IMR-90 (cell line): Measurements from ENCODE around the gene ARHGEF2. TPM values are rescaled to one million over a fixed set of nuclear protein-coding genes. Genes with fewer than 3 reads are reported as not detected.

Experiments
- ATAC-seq: fragments of 200-7000 bp; cut with Tn5 transposase; 2 replicates; pipeline ENCODE4 v1.9.1; 2020; ENCODE audit warnings: low read depth, mild to moderate bottlenecking, moderate library complexity
- BruUV-seq: library from RNA; stranded (reverse); fragments of 400-500 nt; replicated peaks from 2 replicates; lab custom pipeline; 2021; lab: Mats Ljungman, UMichigan
- CTCF ChIA-PET: fragments of 300-600 bp; formaldehyde crosslinking; extraction: SDS; loops from one replicate; lab custom pipeline; 2021; ENCODE audit warnings: antibody characterized with exemption; lab: Yijun Ruan, JAX
- POLR2A ChIA-PET: fragments of 300-600 bp; sonication (Branson Sonifier 250); formaldehyde crosslinking; loops from one replicate; lab custom pipeline; 2022; ENCODE audit warnings: antibody characterized with exemption; ENCODE audit not compliant: unreplicated experiment; lab: Charles Lee
- DNase-seq: peaks from one replicate; pipeline ENCODE4 v3.0.0; 2013
- H2AFZ ChIP-seq: replicated peaks from 2 replicates; pipeline ENCODE3; 2013; ENCODE audit warnings: low read length, mild to moderate bottlenecking; ENCODE audit not compliant: poor library complexity
- H2AK5ac ChIP-seq: 2 replicates; pipeline ENCODE4 v1.6.1; 2013; ENCODE audit warnings: low read depth, low read length, inconsistent platforms
- H2AK9ac ChIP-seq: replicated peaks from 2 replicates; pipeline ENCODE3; 2013; ENCODE audit warnings: mild to moderate bottlenecking, low read depth, low read length, moderate library complexity; ENCODE audit not compliant: poor library complexity
- H2BK120ac ChIP-seq: 2 replicates; pipeline ENCODE4 v1.6.1; 2013; ENCODE audit warnings: low read depth, low read length, inconsistent platforms
- H2BK15ac ChIP-seq: 3 replicates; pipeline ENCODE4 v1.6.1; 2013; ENCODE audit warnings: low read depth, low read length, inconsistent platforms
- H2BK20ac ChIP-seq: 2 replicates; pipeline ENCODE4 v1.6.1; 2013; ENCODE audit warnings: low read depth, mild to moderate bottlenecking, inconsistent platforms, low read length, moderate library complexity
- H2BK5ac ChIP-seq: 2 replicates; pipeline ENCODE4 v1.6.1; 2013; ENCODE audit warnings: mild to moderate bottlenecking, low read depth, low read length, inconsistent platforms; ENCODE audit not compliant: poor library complexity, severe bottlenecking
- H3K14ac ChIP-seq: replicated peaks from 2 replicates; pipeline ENCODE4 v1.6.1; 2013; ENCODE audit warnings: low read depth, low read length, inconsistent platforms
- H3K18ac ChIP-seq: 2 replicates; pipeline ENCODE4 v1.6.1; 2013; ENCODE audit warnings: low read depth, low read length, control low read depth
- H3K23ac ChIP-seq: 2 replicates; pipeline ENCODE4 v1.6.1; 2013; ENCODE audit warnings: low read depth, low read length, inconsistent platforms
- H3K27ac ChIP-seq: 2 replicates; pipeline ENCODE4 v1.5.1; 2013; ENCODE audit warnings: mild to moderate bottlenecking, control low read depth, low read length; ENCODE audit not compliant: insufficient read depth
- H3K27me3 ChIP-seq: 2 replicates; pipeline ENCODE4 v1.6.1; 2013; ENCODE audit warnings: low read length; ENCODE audit not compliant: control insufficient read depth, insufficient read depth
- H3K36me3 ChIP-seq: 2 replicates; pipeline ENCODE4 v1.6.1; 2013; ENCODE audit warnings: low read length, mixed read lengths; ENCODE audit not compliant: control insufficient read depth, insufficient read depth
- H3K4ac ChIP-seq: 2 replicates; pipeline ENCODE4 v1.6.1; 2013; ENCODE audit warnings: low read depth, low read length, inconsistent platforms
- H3K4me1 ChIP-seq: 2 replicates; pipeline ENCODE4 v1.6.1; 2013; ENCODE audit warnings: low read length, mixed read lengths; ENCODE audit not compliant: control insufficient read depth, insufficient read depth
- H3K4me2 ChIP-seq: 2 replicates; pipeline ENCODE4 v1.6.1; 2013; ENCODE audit warnings: low read depth, mild to moderate bottlenecking, control low read depth, low read length, moderate library complexity
- H3K4me3 ChIP-seq: 2 replicates; pipeline ENCODE4 v1.5.1; 2013; ENCODE audit warnings: low read depth, mild to moderate bottlenecking, control low read depth, low read length, moderate library complexity; ENCODE audit not compliant: insufficient read depth
- H3K56ac ChIP-seq: 2 replicates; pipeline ENCODE4 v1.6.1; 2013; ENCODE audit warnings: low read length, inconsistent platforms; ENCODE audit not compliant: insufficient read depth; ENCODE audit errors: extremely low read depth
- H3K79me1 ChIP-seq, 2 experiments: 2 replicates each; pipeline ENCODE4 v1.6.1; 2013; ENCODE audit warnings: low read length in 2 of 2, inconsistent platforms in 1 of 2, low read depth in 1 of 2
- H3K9ac ChIP-seq: 2 replicates; pipeline ENCODE4 v1.6.1; 2013; ENCODE audit warnings: low read depth, low read length, control low read depth
- H3K9me1 ChIP-seq: 2 replicates; pipeline ENCODE4 v1.6.1; 2013; ENCODE audit warnings: low read length, inconsistent platforms; ENCODE audit not compliant: insufficient read depth
- H3K9me3 ChIP-seq: 2 replicates; pipeline ENCODE4 v1.6.1; 2013; ENCODE audit warnings: low read length; ENCODE audit not compliant: control insufficient read depth, insufficient read depth
- H4K20me1 ChIP-seq: 2 replicates; pipeline ENCODE4 v1.6.1; 2013; ENCODE audit warnings: low read length, inconsistent platforms; ENCODE audit not compliant: insufficient read depth
- H4K5ac ChIP-seq: 2 replicates; pipeline ENCODE4 v1.6.1; 2013; ENCODE audit warnings: mild to moderate bottlenecking, low read depth, low read length, control low read depth
- H4K8ac ChIP-seq, 2 experiments: 2 replicates each; pipeline ENCODE4 v1.6.1; 2013; ENCODE audit warnings: low read depth in 2 of 2, low read length in 2 of 2, control low read depth in 1 of 2, inconsistent platforms in 1 of 2
- H4K91ac ChIP-seq: 2 replicates; pipeline ENCODE4 v1.6.1; 2013; ENCODE audit warnings: low read depth, low read length, inconsistent platforms; ENCODE audit not compliant: insufficient read depth
- BHLHE40 ChIP-seq: fragments of 150-350 bp; IDR thresholded peaks from 2 replicates; pipeline ENCODE4 v1.6.1; 2016; ENCODE audit warnings: mild to moderate bottlenecking, low read depth, low read length
- CEBPB ChIP-seq: IDR thresholded peaks from 2 replicates; pipeline ENCODE4 v1.6.1; 2012; ENCODE audit warnings: low read depth, low read length, improper control_type of control experiment
- CHD1 ChIP-seq: IDR thresholded peaks from 2 replicates; pipeline ENCODE4 v1.6.1; 2012; ENCODE audit warnings: low read depth, low read length, improper control_type of control experiment
- CTCF ChIP-seq: conservative IDR thresholded peaks from 2 replicates; pipeline ENCODE4 v1.5.1; 2012; ENCODE audit warnings: mild to moderate bottlenecking, low read depth, low read length, improper control_type of control experiment
- ELK1 ChIP-seq: fragments of 150-350 bp; IDR thresholded peaks from 2 replicates; pipeline ENCODE4 v1.6.1; 2016; ENCODE audit warnings: low read depth, mild to moderate bottlenecking, low read length, moderate library complexity, borderline replicate concordance
- FOS ChIP-seq: fragments of 150-350 bp; IDR thresholded peaks from 2 replicates; pipeline ENCODE4 v1.6.1; 2016; ENCODE audit warnings: low read depth, low read length
- MAFK ChIP-seq: IDR thresholded peaks from 2 replicates; pipeline ENCODE4 v1.6.1; 2012; ENCODE audit warnings: low read depth, low read length, improper control_type of control experiment
- MAZ ChIP-seq: IDR thresholded peaks from 2 replicates; pipeline ENCODE4 v1.6.1; 2012; ENCODE audit warnings: low read depth, mild to moderate bottlenecking, low read length, improper control_type of control experiment, moderate library complexity, borderline replicate concordance
- MXI1 ChIP-seq: IDR thresholded peaks from 2 replicates; pipeline ENCODE4 v1.6.1; 2012; ENCODE audit warnings: low read depth, mild to moderate bottlenecking, low read length, moderate library complexity, borderline replicate concordance
- NFE2L2 ChIP-seq: fragments of 150-350 bp; IDR thresholded peaks from 2 replicates; pipeline ENCODE4 v1.6.1; 2016; ENCODE audit warnings: low read depth, mild to moderate bottlenecking, low read length
- POLR2A ChIP-seq: IDR thresholded peaks from 2 replicates; pipeline ENCODE4 v1.6.1; 2012; ENCODE audit warnings: mild to moderate bottlenecking, low read depth, low read length
- RAD21 ChIP-seq: IDR thresholded peaks from 2 replicates; pipeline ENCODE4 v1.6.1; 2012; ENCODE audit warnings: low read length, improper control_type of control experiment
- RCOR1 ChIP-seq: IDR thresholded peaks from 2 replicates; pipeline ENCODE4 v1.6.1; 2012; ENCODE audit warnings: mild to moderate bottlenecking, low read length, improper control_type of control experiment; ENCODE audit not compliant: insufficient replicate concordance
- RFX5 ChIP-seq: IDR thresholded peaks from 2 replicates; pipeline ENCODE4 v1.8.0; 2012; ENCODE audit warnings: low read depth, mild to moderate bottlenecking, low read length, moderate library complexity
- SMC3 ChIP-seq: fragments of 150-350 bp; IDR thresholded peaks from 2 replicates; pipeline ENCODE4 v1.6.1; 2016; ENCODE audit warnings: low read depth, mild to moderate bottlenecking, antibody characterized with exemption, low read length, moderate library complexity
- USF2 ChIP-seq: fragments of 150-350 bp; IDR thresholded peaks from 2 replicates; pipeline ENCODE4 v1.6.1; 2017; ENCODE audit warnings: mild to moderate bottlenecking, antibody characterized with exemption, low read length, low read depth
- WGBS, 2 experiments: methylation state at CpG; one replicate each; pipeline versions ENCODE4 v1.1.5 to v1.1.7; 2013; ENCODE audit warnings: missing lambda C conversion rate in 2 of 2; ENCODE audit not compliant: insufficient read length in 1 of 2; ENCODE audit errors: extremely low coverage in 2 of 2; 5-methylcytosine and 5-hydroxymethylcytosine counted together
- dilution Hi-C: fragments of 300-500 bp; cut with HindIII; formaldehyde crosslinking; loops from one replicate; pipeline ENCODE4 v1.14.3; 2018; ENCODE audit warnings: low sequenced_read_pairs; ENCODE audit not compliant: unreplicated experiment
- in situ Hi-C: fragments of 300-500 bp; cut with MboI; formaldehyde crosslinking; loops from 3 replicates; pipeline ENCODE4 v1.14.3; 2019; ENCODE audit warnings: low sequenced_read_pairs, inconsistent platforms, mixed read lengths
- intact Hi-C: fragments of 100-400 bp; cut with micrococcal nuclease; formaldehyde crosslinking; loops from 2 replicates; pipeline ENCODE4 v1.10.0; 2022
- polyA plus RNA-seq, 3 experiments: library from polyadenylated mRNA; depleted of rRNA; stranded (reverse); fragments of >200 nt; gene quantifications; 2 replicates each; pipeline ENCODE4 v1.2.3, GENCODE V29; 2012; ENCODE audit warnings: low replicate concordance in 1 of 3
- total RNA-seq: library from RNA; depleted of rRNA; stranded (reverse); fragments of >200 nt; gene quantifications from 2 replicates; pipeline ENCODE4 v1.2.3, GENCODE V29; 2012

ARHGEF2 gene
- total and polyA plus RNA-seq, 2 of the 4 experiments (the other 2 are of a cell fraction), result 91.8 to 117 TPM

- Histone ChIP-seq H3K4me3 (no peak overlapping the region), H3K9me1 (no peaks in the 10 kb centered on the region), H3K23ac (no peak overlapping the region), H2BK20ac (no peak overlapping the region), H3K36me3 (peaks cover 16% of the 10 kb centered on the region), H4K5ac (no peak overlapping the region), H3K56ac (no peak overlapping the region), H2AK9ac (no peak overlapping the region), H3K27me3 (no peaks in the 10 kb centered on the region), H4K8ac (no peak overlapping the region), H3K4ac (no peak overlapping the region), H3K9me3 (no peaks in the 10 kb centered on the region), H2BK15ac (no peak overlapping the region), H2AK5ac (no peak overlapping the region), H2BK5ac (no peak overlapping the region), H3K9ac (no peak overlapping the region), H4K20me1 (no peaks in the 10 kb centered on the region; the same call in 1 of the 2 replicates), H3K4me1 (peaks cover 5% of the 10 kb centered on the region; the same call in 1 of the 2 replicates), H3K4me2 (no peak overlapping the region), H4K91ac (no peak overlapping the region), H2BK120ac (no peak overlapping the region), H3K18ac (no peak overlapping the region), H3K27ac (no peak overlapping the region), H3K14ac (no peak overlapping the region), H3K79me1 (no peaks in the 10 kb centered on the region; a peak in 1 of 4 replicates), H2AFZ (no peak overlapping the region)
- TF ChIP-seq SMC3 (no peak), RAD21 (no peak), RFX5 (no peak), ELK1 (no peak), FOS (no peak), MXI1 (no peak), CTCF (no peak), USF2 (no peak), NFE2L2 (no peak), CHD1 (no peak), CEBPB (no peak), BHLHE40 (no peak), RCOR1 (no peak), POLR2A (no peak), MAFK (no peak), MAZ (no peak)
- WGBS, 2 experiments, result no CpG with 5 or more reads among the region's 4 CpGs
- ChIA-PET POLR2A (no interaction called here), CTCF (no interaction called here)
- dilution Hi-C loops (no loop called here), in situ Hi-C loops (no loop called here), intact Hi-C loops (no loop called here)
- DNase-seq (no peak), ATAC-seq (0 out of 2 replicates have a peak, but pooled peaks have one; percentile 21)
- no TSS peak for BruUV-seq
These were observed 26.7 kb upstream of the ARHGEF2 start for GRCh38 chr1:156004843-156005584.
